H1 (cell line): Measurements from ENCODE around the gene MIDN. TPM values are rescaled to one million over a fixed set of nuclear protein-coding genes. Genes with fewer than 3 reads are reported as not detected.

Source experiments
- CTCF ChIA-PET: fragments of 300-600 bp; sonication (Branson Sonifier 250); formaldehyde crosslinking; loops from one replicate; lab custom pipeline; 2021; ENCODE audit not compliant: partially characterized antibody; lab: Charles Lee
- POLR2A ChIA-PET: fragments of 300-600 bp; sonication (Branson Sonifier 250); formaldehyde crosslinking; loops from one replicate; lab custom pipeline; 2021; ENCODE audit warnings: inconsistent platforms; ENCODE audit not compliant: partially characterized antibody; lab: Charles Lee
- DNase-seq, 2 experiments: peaks; one replicate each; pipeline versions ENCODE4 v3.0.0 to v3.0.0-alpha.2; 2010 to 2022; ENCODE audit warnings: low spot score in 2 of 2, low read depth in 1 of 2, mixed read lengths in 1 of 2
- FAIRE-seq: peaks from 2 replicates; lab custom pipeline; 2011; peaks lifted over from hg19 to GRCh38; lab: Jason Lieb, UNC
- H2AFZ ChIP-seq: 2 replicates; pipeline ENCODE4 v1.8.1; 2012; ENCODE audit warnings: low read length, inconsistent platforms
- H2AK5ac ChIP-seq: 2 replicates; pipeline ENCODE4 v1.6.1; 2013; ENCODE audit warnings: low read depth, low read length
- H2BK120ac ChIP-seq: replicated peaks from 2 replicates; pipeline ENCODE3; 2013; ENCODE audit warnings: low read depth, low read length, inconsistent platforms
- H2BK12ac ChIP-seq: 2 replicates; pipeline ENCODE4 v1.6.1; 2013; ENCODE audit warnings: low read depth, low read length
- H2BK15ac ChIP-seq: 2 replicates; pipeline ENCODE4 v1.6.1; 2013; ENCODE audit warnings: low read length
- H2BK20ac ChIP-seq: 2 replicates; pipeline ENCODE4 v1.6.1; 2013; ENCODE audit warnings: low read length
- H2BK5ac ChIP-seq: 2 replicates; pipeline ENCODE4 v1.6.1; 2013; ENCODE audit warnings: low read depth, low read length
- H3K14ac ChIP-seq: 2 replicates; pipeline ENCODE4 v1.6.1; 2013; ENCODE audit warnings: inconsistent platforms; ENCODE audit not compliant: insufficient read length
- H3K18ac ChIP-seq: 2 replicates; pipeline ENCODE4 v1.6.1; 2013; ENCODE audit warnings: low read length; ENCODE audit errors: extremely low read depth
- H3K23ac ChIP-seq: 2 replicates; pipeline ENCODE4 v1.6.1; 2013; ENCODE audit warnings: inconsistent platforms; ENCODE audit not compliant: insufficient read length
- H3K23me2 ChIP-seq: 2 replicates; pipeline ENCODE4 v1.6.1; 2013; ENCODE audit warnings: low read depth, low read length
- H3K27ac ChIP-seq: 2 replicates; pipeline ENCODE4 v1.6.1; 2011; ENCODE audit warnings: low read depth, low read length, inconsistent platforms
- H3K27me3 ChIP-seq, 4 experiments: replicated peaks in 1 of 4; 1 replicate in 1 of 4; 2 replicates in 3 of 4; pipeline versions ENCODE4 v1.6.1 to v1.8.1; 2011 to 2013; ENCODE audit warnings: low read length in 3 of 4, mild to moderate bottlenecking in 3 of 4, inconsistent platforms in 2 of 4, mixed read lengths in 2 of 4, moderate library complexity in 1 of 4; ENCODE audit not compliant: control insufficient read depth in 3 of 4, insufficient read depth in 3 of 4; ENCODE audit errors: extremely low read depth in 1 of 4
- H3K36me3 ChIP-seq, 4 experiments: 2 replicates each; pipeline versions ENCODE4 v1.6.1 to v1.8.1; 2011 to 2013; ENCODE audit warnings: mild to moderate bottlenecking in 4 of 4, low read length in 3 of 4, moderate library complexity in 2 of 4, control low read depth in 1 of 4, inconsistent platforms in 1 of 4; ENCODE audit not compliant: insufficient read depth in 4 of 4, control insufficient read depth in 2 of 4
- H3K4ac ChIP-seq: replicated peaks from 2 replicates; pipeline ENCODE3; 2013; ENCODE audit warnings: low read length, low read depth, mixed read lengths, inconsistent platforms; ENCODE audit not compliant: insufficient read length
- H3K4me1 ChIP-seq, 4 experiments: replicated peaks in 1 of 4; 1 replicate in 1 of 4; 2 replicates in 3 of 4; pipeline versions ENCODE4 v1.6.1 to v1.8.1; 2011 to 2013; ENCODE audit warnings: low read length in 3 of 4, inconsistent platforms in 2 of 4, mixed read lengths in 1 of 4; ENCODE audit not compliant: insufficient read depth in 4 of 4, control insufficient read depth in 3 of 4
- H3K4me2 ChIP-seq, 2 experiments: 2 replicates each; pipeline versions ENCODE4 v1.6.1 to v1.8.1; 2011 to 2013; ENCODE audit warnings: low read depth in 2 of 2, low read length in 2 of 2, control low read depth in 1 of 2, inconsistent platforms in 1 of 2, mild to moderate bottlenecking in 1 of 2; ENCODE audit not compliant: insufficient read depth in 1 of 2
- H3K4me3 ChIP-seq, 4 experiments: fragments of 200-600, 300-600 bp in 1 of 4; sonication (generic), shearing (Covaris generic), sonication (Bioruptor Twin) in 1 of 4; 2 replicates each; pipeline versions ENCODE4 v1.5.1 to v1.8.1; 2011 to 2016; ENCODE audit warnings: low read length in 4 of 4, low read depth in 3 of 4, control low read depth in 2 of 4, inconsistent platforms in 2 of 4, mild to moderate bottlenecking in 2 of 4, mixed read lengths in 1 of 4, moderate library complexity in 1 of 4; ENCODE audit not compliant: insufficient read depth in 2 of 4; ENCODE audit errors: extremely low read depth in 1 of 4
- H3K56ac ChIP-seq: replicated peaks from 2 replicates; pipeline ENCODE3; 2013; ENCODE audit warnings: low read depth, mild to moderate bottlenecking, mixed read lengths, low read length, inconsistent platforms; ENCODE audit not compliant: insufficient read length
- H3K79me1 ChIP-seq: 2 replicates; pipeline ENCODE4 v1.6.1; 2013; ENCODE audit warnings: low read depth, low read length, control low read depth
- H3K79me2 ChIP-seq, 2 experiments: 2 replicates each; pipeline versions ENCODE4 v1.6.1 to v1.8.1; 2012 to 2013; ENCODE audit warnings: low read length in 2 of 2, mild to moderate bottlenecking in 2 of 2, inconsistent platforms in 1 of 2; ENCODE audit not compliant: insufficient read depth in 2 of 2, control insufficient read depth in 1 of 2
- H3K9ac ChIP-seq, 4 experiments: replicated peaks in 1 of 4; 1 replicate in 1 of 4; 2 replicates in 3 of 4; pipeline versions ENCODE4 v1.6.1 to v1.8.1; 2011 to 2013; ENCODE audit warnings: low read depth in 3 of 4, low read length in 3 of 4, control low read depth in 2 of 4, mild to moderate bottlenecking in 2 of 4, moderate library complexity in 2 of 4, inconsistent platforms in 1 of 4; ENCODE audit errors: extremely low read depth in 1 of 4
- H3K9me3 ChIP-seq, 2 experiments: 2 replicates each; pipeline versions ENCODE4 v1.6.1 to v1.8.1; 2012 to 2013; ENCODE audit warnings: mild to moderate bottlenecking in 2 of 2, moderate library complexity in 2 of 2, control low read depth in 1 of 2, inconsistent platforms in 1 of 2, low read depth in 1 of 2, low read length in 1 of 2, mixed read lengths in 1 of 2; ENCODE audit not compliant: insufficient read depth in 2 of 2
- H4K20me1 ChIP-seq, 2 experiments: replicated peaks in 1 of 2; 2 replicates each; pipeline versions ENCODE3 to v1.8.1; 2011 to 2013; ENCODE audit warnings: inconsistent platforms in 2 of 2, low read length in 2 of 2, mild to moderate bottlenecking in 1 of 2; ENCODE audit not compliant: insufficient read depth in 2 of 2, control insufficient read depth in 1 of 2
- H4K5ac ChIP-seq: 2 replicates; pipeline ENCODE4 v1.6.1; 2013; ENCODE audit warnings: low read length, low read depth, mixed read lengths, inconsistent platforms; ENCODE audit not compliant: insufficient read length
- H4K8ac ChIP-seq: 2 replicates; pipeline ENCODE4 v1.8.0; 2013; ENCODE audit warnings: mild to moderate bottlenecking, moderate library complexity, low read length, inconsistent platforms; ENCODE audit not compliant: insufficient read depth; ENCODE audit errors: extremely low read depth
- H4K91ac ChIP-seq: replicated peaks from 2 replicates; pipeline ENCODE3; 2013; ENCODE audit warnings: low read length, mixed read lengths, inconsistent platforms; ENCODE audit not compliant: insufficient read length
- FOSL1 ChIP-seq: IDR thresholded peaks from 2 replicates; pipeline ENCODE4 v1.6.1; 2011; ENCODE audit warnings: mild to moderate bottlenecking, low read depth, low read length, moderate library complexity; ENCODE audit not compliant: insufficient read depth
- JUN ChIP-seq: IDR thresholded peaks from 2 replicates; pipeline ENCODE4 v1.6.1; 2011; ENCODE audit warnings: low read depth, mild to moderate bottlenecking, improper control_type of control experiment, low read length
- NRF1 ChIP-seq: IDR thresholded peaks from 2 replicates; pipeline ENCODE4 v1.6.1; 2011; ENCODE audit warnings: mild to moderate bottlenecking, low read depth, low read length, improper control_type of control experiment
- PHF8 ChIP-seq: fragments of 200-600 bp; sonication (generic); conservative IDR thresholded peaks from 2 replicates; pipeline ENCODE4 v1.7.1; 2012; ENCODE audit warnings: low read depth, mild to moderate bottlenecking, inconsistent platforms, low read length, moderate library complexity
- RBBP5 ChIP-seq: IDR thresholded peaks from 2 replicates; pipeline ENCODE4 v1.7.1; 2012; ENCODE audit warnings: low read depth, mild to moderate bottlenecking, inconsistent platforms, low read length, moderate library complexity, borderline replicate concordance
- RFX5 ChIP-seq: IDR thresholded peaks from 2 replicates; pipeline ENCODE4 v1.6.1; 2011; ENCODE audit warnings: low read depth, low read length, improper control_type of control experiment, borderline replicate concordance
- SIN3A ChIP-seq, 2 experiments: IDR thresholded peaks in 1 of 2; conservative IDR thresholded peaks in 1 of 2; 2 replicates each; pipeline ENCODE4 v1.6.1; 2011 to 2012; ENCODE audit warnings: low read length in 2 of 2, improper control_type of control experiment in 1 of 2, low read depth in 1 of 2, mild to moderate bottlenecking in 1 of 2
- TAF1 ChIP-seq: IDR thresholded peaks from 2 replicates; pipeline ENCODE4 v1.6.1; 2011; ENCODE audit warnings: mild to moderate bottlenecking, low read depth, low read length
- TEAD4 ChIP-seq: IDR thresholded peaks from 2 replicates; pipeline ENCODE4 v1.6.1; 2012; ENCODE audit warnings: low read depth, low read length, inconsistent platforms, mixed read lengths
- USF2 ChIP-seq: IDR thresholded peaks from 2 replicates; pipeline ENCODE4 v1.6.1; 2011; ENCODE audit warnings: low read length, improper control_type of control experiment
- YY1 ChIP-seq: IDR thresholded peaks from 2 replicates; pipeline ENCODE4 v1.6.1; 2011; ENCODE audit warnings: low read depth, mild to moderate bottlenecking, low read length
- WGBS, 2 experiments: shearing (Covaris generic) in 1 of 2; methylation state at CpG; one replicate each; pipeline versions ENCODE4 v1.1.6 to v1.1.7; 2013 to 2015; ENCODE audit warnings: low lambda C conversion rate in 2 of 2, mixed read lengths in 2 of 2, inconsistent platforms in 1 of 2, low coverage in 1 of 2, missing lambda C conversion rate in 1 of 2; ENCODE audit not compliant: insufficient replicate concordance in 2 of 2, insufficient coverage in 1 of 2, insufficient read length in 1 of 2; ENCODE audit errors: extremely low coverage in 1 of 2, missing lambda C conversion rate in 1 of 2; 5-methylcytosine and 5-hydroxymethylcytosine counted together
- polyA plus RNA-seq, 7 experiments: library from polyadenylated mRNA; depleted of rRNA in 3 of 7; stranded (reverse) in 5 of 7; unstranded in 2 of 7; fragments of >200 nt in 5 of 7; fragments of 200-250 nt in 2 of 7; gene quantifications; 1 replicate in 5 of 7; 2 replicates in 1 of 7; 4 replicates in 1 of 7; pipeline versions ENCODE4 v1.2.1 to v1.2.3, GENCODE V29; 2011 to 2013; ENCODE audit warnings: missing spikeins in 2 of 7, mixed read lengths in 2 of 7
- total RNA-seq: library from RNA; stranded (reverse); fragmentation: NEBNext Ultra II Directional; extraction: Animal tissue kit (Norgen Biotek cat#: 25700); gene quantifications from 2 replicates; pipeline ENCODE4 v1.2.1, GENCODE V29; 2021

The MIDN gene
- total and polyA plus RNA-seq, 2 of the 8 experiments (the other 6 are each of a cell fraction or from before 2014, with no cell fraction given), result 39.8 to 159 TPM

- Histone ChIP-seq H3K79me2 (no peaks in the 10 kb centered on the region), H3K36me3 (no peaks in the 10 kb centered on the region), H3K56ac (no peak overlapping the region), H4K5ac (no peak overlapping the region), H2BK120ac (no peak overlapping the region), H3K4me3 (no peak overlapping the region), H2AK5ac (no peak overlapping the region; the same call in 1 of the 2 replicates), H3K18ac (no peak overlapping the region), H4K20me1 (peaks cover 4 to 5% of the 10 kb centered on the region in 2 experiments), H3K9me3 (no peaks in the 10 kb centered on the region), H2BK12ac (no peak overlapping the region), H4K91ac (peak overlapping the region; percentile 5), H3K23ac (no peak overlapping the region), H2BK15ac (peak overlapping the region; percentile 88), H2BK5ac (peak overlapping the region; percentile 78; the same call in 1 of the 2 replicates), H3K14ac (no peak overlapping the region), H3K9ac (no peak overlapping the region), H2AFZ (no peak overlapping the region), H3K4me2 (no peak overlapping the region), H2BK20ac (no peak overlapping the region), H4K8ac (no peak overlapping the region), H3K23me2 (peaks cover 5% of the 10 kb centered on the region; the same call in 1 of the 2 replicates), H3K79me1 (no peaks in the 10 kb centered on the region; the same call in 1 of the 2 replicates), H3K27ac (no peak overlapping the region), H3K4ac (no peak overlapping the region), H3K27me3 (peaks cover 0 to 19% (median 10%) of the 10 kb centered on the region in 4 experiments; a peak in 5 of 7 replicates), H3K4me1 (peaks cover 0 to 19% (median 5%) of the 10 kb centered on the region in 4 experiments; a peak in 5 of 7 replicates)
- CTCF ChIA-PET, result no interaction called here
- 95% methylated on average over 33 of the region's 41 CpGs; no CpG with 5 or more reads in 1 of the 2 experiments for WGBS, 2 experiments
- FAIRE-seq, result no peak
- POLR2A ChIA-PET, result no interaction called here
- no peak for DNase-seq
- no peak for TF ChIP-seq YY1
- TF ChIP-seq TEAD4, result no peak
- TF ChIP-seq PHF8, result no peak
- no peak for TF ChIP-seq NRF1
- TF ChIP-seq RBBP5, result no peak
- no peak for TF ChIP-seq FOSL1
- TF ChIP-seq TAF1, result no peak
- no peak for TF ChIP-seq USF2
- no peak for TF ChIP-seq JUN
- no peak for TF ChIP-seq RFX5
- no peak for TF ChIP-seq SIN3A (conservative IDR thresholded peaks at IDR 0.05 in 1 of 2, IDR thresholded peaks at IDR 0.05 in 1 of 2; ENCODE audit: low read depth in 1 of 2, low read length in 2 of 2)
These were observed 40.7 kb downstream of the MIDN start for GRCh38 chr19:1288833-1289685.
